GM19025 (cell line): Measurements from ENCODE around the gene PLAAT5.
"Not testable (repeated sequence)": the region's sequence is repeated elsewhere in the genome, so short reads cannot be mapped to it uniquely, and the experiment has no call there.

Experiments
- ATAC-seq: cut with Tn5 transposase; IDR thresholded peaks from one replicate; pipeline ENCODE4 v1.9.1; 2021; ENCODE audit warnings: mild to moderate bottlenecking, low read depth, moderate library complexity; ENCODE audit not compliant: unreplicated experiment

Gene PLAAT5, protein sequence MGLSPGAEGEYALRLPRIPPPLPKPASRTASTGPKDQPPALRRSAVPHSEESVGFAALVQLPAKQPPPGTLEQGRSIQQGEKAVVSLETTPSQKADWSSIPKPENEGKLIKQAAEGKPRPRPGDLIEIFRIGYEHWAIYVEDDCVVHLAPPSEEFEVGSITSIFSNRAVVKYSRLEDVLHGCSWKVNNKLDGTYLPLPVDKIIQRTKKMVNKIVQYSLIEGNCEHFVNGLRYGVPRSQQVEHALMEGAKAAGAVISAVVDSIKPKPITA

DNA sequence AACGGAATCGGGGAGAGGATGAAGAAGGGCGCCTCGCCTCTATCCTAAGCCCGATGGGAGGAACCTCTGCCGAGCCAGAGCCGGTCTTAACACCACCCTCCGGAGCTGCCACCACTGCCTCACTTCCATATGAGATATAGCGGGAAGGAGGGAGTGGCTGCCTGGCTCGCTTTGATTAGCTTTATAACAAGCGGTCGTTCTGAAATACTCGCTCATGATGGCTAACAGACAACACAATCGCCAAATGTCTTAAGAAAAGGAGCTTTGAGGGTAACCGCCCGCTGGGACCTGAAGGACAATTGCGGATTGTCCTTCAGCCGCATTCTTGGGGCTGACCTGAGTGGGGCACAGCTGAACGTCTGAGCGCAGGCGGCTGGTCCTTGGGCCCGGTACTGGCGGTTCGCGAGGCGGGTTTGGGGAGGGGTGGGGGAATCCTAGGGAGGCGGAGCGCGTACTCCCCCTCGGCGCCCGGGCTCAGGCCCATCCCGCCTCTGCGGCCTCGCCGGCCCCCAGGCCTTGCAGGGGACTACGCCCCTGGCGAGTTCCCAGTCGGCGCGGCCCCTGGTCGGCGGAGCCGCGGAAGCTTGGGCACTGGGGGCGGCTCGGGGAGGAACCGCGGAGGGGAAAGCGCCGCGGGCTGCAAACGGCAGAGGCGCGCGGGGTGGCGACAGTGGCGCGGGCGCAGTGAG is at the start of gene PLAAT5:
TSS of gene PLAAT5 (minus strand) at position 617 of the 689 bp plus-strand sequence. CDS start at position 484, 133 bp downstream.
- ATAC-seq, result no peak

DNA sequence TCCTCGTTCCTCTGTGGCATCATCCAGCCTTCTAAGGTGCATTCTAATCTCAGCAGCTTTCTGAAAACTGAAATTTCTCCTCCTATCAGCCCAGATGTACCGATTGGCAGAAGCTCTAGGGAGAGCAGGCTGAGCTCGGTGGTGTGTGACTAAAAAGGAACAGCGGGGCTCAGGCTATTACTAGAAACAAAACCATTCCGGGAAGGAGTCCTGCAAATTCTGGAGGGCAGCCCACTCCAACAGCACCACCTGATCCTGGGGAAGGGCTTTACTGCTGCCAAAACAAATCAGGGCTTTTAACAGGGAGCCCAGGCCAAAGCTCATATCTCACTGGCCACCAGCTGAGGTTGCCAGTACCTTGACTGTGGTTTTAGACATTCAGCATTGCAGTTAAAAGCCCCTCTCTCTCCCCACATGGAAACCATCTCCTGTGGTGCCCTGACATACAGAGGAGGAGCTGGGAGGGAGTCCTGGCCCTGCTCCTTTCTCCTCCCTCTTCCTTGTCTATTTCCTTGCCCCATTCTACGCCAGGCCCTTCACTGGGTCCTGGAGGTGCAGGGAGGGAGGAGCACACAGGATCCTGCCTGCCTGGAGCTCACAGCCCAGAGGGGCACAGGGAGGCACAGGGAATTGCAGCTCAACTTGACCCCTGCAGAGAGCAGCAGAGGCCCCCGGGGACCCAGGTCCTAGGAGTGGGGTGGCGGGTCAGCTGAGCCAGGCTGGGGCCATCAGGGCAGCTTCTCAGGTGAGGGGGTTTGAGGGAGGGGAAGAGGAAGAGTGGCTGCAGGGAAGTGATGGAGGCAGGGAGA is 46.5 kb upstream of the PLAAT5 start:
- no peak for ATAC-seq

DNA sequence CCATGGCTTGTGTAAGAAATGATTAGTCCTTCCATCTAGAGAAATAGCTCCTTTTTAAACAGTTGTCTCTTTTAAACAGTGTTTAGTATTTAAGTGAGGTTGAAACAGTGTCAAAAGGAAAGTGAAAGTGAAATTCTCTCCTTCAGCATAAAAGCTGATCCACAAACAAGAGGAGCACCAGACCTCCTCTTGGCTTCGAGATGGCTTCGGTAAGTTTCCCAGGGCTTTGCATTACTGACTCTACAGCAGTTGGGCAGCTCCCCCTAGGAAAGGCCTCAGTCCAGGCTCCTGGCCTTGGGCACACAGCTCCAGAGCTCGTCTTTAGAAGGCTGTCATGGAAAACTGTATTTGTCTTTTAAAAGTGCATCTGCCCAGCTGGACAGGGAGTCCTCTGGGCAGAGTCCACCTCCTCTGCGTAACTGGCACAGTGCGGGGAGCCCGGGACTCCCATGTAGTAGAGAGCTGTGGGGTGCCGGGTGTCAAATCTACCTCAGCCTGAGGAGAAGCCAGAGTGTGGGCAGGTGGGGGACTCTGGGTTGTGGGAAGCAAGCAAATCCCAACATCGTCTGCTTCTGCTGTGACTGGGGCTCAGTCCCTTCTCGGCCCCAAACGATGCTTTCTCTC is 45.8 kb upstream of the PLAAT5 start, which contains the start of gene PLAAT4:
TSS of gene PLAAT4 (plus strand) at position 140 of the 624 bp plus-strand sequence. CDS start at position 201, 61 bp downstream.
- no peak for ATAC-seq

DNA sequence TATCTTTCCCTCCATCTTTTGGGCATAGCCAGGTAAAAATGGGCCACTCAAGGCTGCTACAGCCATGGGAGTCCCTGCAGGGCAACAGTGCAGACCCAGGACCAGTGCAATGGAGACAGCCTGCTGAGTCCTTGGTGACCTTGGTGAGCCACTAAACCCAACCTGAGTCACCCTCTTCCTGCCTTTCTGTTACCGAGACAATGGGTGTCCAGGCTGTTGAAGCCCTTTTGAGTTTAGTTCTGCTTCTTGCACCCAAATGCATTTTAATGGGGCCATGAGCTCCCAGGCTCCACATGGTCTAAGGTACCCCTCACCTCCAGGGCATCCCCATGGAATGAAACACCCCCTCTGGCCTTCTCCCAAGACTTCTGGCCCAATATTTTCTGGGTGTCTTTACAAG is 44.8 kb upstream of the PLAAT5 start:
- ATAC-seq, result no peak

DNA sequence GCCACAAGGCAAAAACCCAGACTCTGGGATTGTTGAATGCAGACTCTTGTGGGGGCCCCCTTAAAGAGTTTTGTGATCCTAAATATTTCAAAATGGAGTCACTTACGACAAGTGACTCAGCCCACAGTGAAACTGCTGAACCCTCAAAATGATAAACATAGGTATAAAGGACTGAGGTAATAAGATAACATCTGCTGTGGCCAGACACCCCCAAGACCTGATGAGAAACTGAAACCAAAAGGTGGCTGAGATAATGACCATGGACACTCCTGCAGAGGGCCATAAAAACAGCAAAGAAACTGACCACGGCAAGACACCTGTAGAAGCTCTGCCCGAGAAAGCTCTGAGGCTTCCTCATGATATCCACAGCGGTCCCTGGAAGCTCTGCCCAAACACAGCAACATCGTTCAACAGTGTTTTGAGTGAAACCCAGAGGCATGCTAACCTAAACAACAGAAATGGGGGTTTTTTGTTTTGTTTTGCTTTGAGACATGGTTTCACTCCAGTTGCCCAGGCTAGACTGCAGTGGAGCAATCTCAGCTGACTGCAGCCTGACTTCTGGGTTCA is 44.0 kb upstream of the PLAAT5 start:
- peak; percentile 56 for ATAC-seq

DNA sequence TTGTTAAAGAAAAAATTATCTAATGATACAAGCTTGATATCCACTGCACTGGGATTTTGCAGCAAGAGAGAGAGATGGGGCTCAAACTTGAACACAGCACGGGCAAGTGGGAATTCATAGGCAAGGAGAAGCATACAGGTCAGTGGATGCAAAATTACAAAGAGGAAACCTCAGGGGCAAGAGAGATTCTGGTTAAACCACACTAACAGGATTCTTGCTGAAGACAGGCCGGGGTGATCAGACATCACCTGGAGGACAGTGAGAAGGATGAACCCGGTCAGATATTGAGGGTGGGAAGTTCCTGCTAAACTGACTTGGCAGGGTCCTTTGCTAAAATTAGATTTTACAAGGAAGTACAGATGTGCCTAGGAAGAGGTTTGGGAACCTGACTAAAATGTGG is 43.1 kb upstream of the PLAAT5 start:
- ATAC-seq, result no peak

DNA sequence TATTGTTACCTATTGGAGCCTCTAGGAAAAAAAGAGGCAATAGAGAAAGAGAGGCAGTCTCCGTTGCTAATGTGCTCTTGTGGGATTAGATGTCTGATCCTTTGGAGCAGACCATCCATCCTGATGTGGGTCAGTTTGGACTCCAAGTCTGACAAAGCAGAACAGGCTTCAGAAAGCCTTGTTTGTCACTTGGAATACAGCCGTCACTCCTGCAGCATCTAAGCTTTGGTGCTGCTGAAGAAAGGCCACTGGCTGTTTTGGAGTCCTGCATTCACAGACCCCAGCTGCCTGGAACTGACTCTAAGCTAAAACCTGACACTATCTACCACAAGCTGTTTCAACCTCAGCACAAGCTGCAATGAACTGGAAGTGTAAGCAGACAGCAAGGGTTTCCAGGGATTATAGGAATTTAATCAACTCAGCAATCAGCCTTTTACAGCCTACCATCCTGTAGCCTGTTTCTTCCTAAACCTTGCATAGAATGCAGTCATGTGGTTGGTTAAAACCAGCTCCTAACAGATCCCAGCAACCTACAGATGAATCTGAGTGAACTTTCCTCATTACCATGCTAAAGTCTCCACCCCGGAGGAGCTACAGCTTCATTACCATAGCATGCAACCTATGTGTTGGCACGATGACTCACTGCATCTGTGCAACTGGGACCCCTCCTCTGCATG is 42.0 kb upstream of the PLAAT5 start:
- no peak for ATAC-seq

DNA sequence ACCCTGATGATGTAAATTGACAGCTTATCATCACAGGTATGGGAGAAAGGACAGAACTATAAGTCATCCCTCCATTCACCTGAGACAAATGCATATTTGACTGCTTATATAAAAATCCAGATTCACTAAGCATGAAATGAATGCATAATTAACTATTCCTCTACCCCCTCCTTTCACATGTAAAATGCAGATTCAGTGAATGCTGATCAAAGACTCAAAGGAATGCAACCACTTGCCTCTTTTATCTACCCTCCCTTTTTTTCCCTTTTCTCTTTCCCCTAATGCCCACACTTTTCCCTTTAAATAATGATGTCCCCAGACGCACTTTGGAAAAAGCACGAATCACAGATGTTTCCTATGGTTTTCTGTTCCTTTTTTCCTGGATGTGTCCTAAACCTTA is 41.1 kb upstream of the PLAAT5 start:
- no peak for ATAC-seq

DNA sequence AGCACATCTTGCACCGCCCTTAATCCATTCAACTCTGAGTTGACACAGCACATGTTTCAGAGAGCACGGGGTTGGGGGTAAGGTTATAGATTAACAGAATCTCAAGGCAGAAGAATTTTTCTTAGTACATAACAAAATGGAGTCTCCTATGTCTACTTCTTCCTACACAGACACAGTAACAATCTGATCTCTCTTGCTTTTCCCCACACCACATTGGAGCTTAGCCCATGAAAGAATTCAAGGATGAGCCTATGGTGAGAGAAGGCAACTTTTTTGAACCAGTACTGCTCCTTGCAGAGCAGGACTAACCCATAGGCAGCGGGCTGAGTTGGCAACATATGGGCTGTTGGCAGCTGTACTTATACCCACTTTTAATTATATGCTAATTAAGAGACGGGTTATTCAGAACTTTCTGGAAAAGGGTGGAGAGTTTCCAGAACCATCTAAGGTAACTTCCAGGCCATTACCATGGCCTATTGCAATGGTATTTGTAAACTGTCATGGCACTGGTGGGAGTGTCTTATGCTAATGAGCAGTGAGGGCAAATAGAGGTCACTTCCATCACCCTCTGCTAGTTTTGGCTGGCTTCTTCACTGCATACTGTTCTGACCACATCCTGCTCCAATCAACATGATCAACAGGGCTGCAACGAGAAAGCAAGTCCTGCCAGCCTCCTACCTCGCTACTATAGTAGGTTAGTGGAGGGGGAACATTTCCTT is 40.3 kb upstream of the PLAAT5 start:
- peak; percentile 50 for ATAC-seq

DNA sequence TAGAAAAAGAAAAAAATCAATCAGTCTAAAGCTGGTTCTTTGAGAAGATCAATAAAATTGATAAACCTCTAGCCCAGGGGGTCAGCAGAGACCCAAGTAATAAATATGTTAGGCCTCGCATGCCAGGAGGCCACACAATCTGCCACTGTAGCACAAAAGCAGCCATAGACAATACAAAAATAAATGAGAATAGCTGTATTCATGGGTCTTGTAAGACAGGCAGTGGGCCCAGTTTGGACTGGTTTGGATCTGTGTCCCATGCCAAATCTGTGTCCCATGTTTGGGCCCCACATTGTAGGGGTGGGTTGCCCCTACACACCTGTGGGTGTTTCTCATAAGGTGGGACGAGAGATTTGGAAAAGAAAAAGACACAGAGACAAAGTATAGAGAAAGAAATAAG is 39.1 kb upstream of the PLAAT5 start:
- no peak for ATAC-seq

DNA sequence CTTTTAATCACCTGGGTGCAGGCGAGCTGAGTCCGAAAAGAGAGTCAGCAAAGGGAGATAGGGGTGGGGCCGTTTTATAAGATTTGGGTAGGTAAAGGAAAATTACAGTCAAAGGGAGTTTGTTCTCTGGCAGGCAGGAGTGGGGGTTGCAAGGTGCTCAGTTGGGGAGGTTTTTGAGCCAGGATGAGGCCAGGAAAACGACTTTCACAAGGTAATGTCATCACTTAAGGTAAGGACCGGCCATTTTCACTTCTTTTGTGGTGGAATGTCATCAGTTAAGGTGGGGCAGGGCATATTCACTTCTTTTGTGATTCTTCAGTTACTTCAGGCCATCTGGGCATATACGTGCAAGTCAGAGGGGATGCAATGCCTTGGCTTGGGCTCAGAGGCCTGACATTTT is 38.4 kb upstream of the PLAAT5 start:
- not testable (repeated sequence) for ATAC-seq

DNA sequence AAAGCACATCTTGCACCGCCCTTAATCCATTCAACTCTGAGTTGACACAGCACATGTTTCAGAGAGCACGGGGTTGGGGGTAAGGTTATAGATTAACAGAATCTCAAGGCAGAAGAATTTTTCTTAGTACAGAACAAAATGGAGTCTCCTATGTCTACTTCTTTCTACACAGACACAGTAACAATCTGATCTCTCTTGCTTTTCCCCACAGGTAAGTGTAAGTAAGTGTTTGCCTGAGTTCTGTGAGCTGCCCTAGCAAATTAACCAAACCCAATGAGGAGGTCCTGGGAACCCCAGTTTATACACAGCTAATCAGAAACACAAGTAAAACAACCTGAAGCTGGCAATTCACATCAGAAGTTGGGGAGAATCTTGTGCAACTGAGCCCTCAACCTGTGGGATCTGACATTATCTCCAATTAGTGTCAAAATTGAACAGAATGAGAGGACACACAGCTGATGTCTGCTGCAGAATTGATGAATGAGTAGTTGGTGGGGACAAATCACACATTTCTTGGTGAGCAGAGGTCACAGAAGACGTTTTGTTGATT is 37.8 kb upstream of the PLAAT5 start:
- not testable (repeated sequence) for ATAC-seq

DNA sequence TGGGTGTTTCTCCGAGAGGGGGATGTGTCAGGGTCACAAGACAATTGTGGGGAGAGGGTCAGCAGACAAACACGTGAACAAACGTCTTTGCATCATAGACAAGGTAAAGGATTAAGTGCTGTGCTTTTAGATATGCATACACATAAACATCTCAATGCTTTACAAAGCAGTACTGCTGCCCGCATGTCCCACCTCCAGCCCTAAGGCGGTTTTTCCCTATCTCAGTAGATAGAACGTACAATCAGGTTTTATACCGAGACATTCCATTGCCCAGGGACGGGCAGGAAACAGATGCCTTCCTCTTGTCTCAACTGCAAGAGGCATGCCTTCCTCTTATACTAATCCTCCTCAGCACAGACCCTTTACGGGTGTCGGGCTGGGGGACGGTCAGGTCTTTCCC is 37.2 kb upstream of the PLAAT5 start:
- ATAC-seq, result not testable (repeated sequence)

DNA sequence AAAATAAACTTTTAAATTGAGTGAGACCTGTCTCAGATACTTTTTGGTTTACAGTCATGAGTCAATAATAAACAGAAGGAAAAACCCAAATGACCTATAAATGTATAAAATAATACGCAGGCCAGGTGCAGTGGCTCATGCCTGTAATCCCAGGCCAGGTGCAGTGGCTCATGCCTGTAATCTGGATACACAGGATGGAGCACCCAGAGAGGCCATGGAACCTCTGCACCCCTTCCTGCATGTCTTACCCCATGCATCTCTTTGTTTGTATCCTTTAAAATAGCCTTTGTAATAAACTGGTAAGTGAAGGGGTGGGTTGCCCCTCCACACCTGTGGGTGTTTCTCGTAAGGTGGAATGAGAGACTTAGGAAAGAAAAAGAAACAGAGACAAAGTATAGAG is 36.7 kb upstream of the PLAAT5 start:
- ATAC-seq, result no peak

DNA sequence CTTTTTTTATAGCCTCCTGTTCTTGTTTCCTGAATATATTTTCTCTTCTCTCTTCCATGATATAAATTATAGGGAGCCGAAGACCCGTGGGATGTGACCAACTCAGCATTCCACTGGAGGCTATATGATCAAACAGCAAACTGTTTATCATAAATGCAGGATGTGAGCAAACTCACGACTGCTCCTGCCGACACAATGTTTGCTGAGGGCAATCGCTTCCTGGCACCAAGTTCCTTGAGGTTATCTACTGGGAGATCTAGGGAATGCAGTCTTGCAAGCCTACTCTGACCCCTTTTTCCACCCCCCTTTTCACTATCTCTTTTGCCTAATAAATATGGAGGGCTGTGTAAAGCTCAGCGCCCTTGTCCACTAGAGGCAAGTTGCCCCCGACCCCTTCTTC is 32.2 kb upstream of the PLAAT5 start:
- ATAC-seq, result no peak

DNA sequence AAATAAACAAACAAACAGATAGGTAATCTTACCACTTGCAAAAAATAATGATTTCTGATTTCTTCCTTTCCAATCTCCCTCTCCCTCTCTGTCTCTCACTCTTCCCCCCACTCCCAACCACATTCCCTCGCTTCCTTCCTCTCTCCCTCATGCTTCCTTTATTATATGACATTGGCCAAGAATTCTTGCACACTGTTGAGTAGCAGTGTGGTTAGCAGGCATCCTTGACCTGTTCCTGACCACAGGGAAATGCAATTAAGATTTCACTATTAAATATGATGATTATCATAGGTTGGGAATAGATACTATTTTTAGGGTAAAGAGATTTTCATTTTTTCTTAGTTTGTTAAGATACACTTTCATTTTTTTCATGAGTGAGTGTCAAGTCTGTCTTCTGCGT is 30.9 kb upstream of the PLAAT5 start:
- no peak for ATAC-seq

DNA sequence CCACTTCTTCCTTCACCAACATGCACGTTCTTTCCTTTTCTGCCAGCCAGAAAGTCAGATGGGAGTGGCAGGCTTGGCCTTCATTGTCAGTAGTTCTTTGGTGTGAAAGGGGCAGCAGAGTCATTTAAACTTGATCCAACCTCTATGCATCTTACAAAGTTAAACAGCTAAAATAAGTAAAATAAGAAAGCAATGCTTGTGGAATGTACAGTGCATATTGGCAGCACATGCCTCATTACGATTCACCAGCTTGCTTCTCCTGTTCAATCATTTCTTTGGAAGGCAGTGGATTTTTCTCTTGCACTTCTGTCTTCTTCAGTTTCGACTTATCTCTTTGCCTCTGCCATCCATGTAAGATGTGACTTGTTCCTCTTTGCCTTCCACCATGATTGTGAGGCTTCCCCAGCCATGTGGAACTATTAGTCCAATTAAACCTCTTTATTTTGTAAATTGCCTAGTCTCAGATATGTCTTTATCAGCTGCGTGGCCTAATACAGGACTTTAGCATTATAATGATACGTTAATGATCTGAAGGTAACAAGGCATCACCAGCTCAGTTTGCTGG is 29.7 kb upstream of the PLAAT5 start:
- ATAC-seq, result no peak

DNA sequence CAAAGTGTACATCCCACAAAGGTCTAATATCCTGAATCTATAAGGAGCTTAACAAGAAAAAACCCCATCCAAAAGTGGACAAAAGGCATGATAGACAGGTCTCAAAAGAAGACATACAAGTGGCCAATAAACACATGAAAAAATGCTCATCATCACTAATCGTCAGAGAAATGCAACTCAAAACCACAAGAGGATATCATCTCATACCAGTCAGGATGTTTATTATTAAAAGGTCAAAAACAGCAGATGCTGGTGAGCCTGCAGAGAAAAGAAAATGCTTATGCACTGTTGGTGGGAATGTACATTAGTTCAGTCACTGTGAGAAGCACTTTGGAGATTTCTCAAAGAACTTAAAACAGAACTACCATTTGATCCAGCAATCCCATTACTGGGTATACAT is 27.6 kb upstream of the PLAAT5 start:
- ATAC-seq, result no peak

DNA sequence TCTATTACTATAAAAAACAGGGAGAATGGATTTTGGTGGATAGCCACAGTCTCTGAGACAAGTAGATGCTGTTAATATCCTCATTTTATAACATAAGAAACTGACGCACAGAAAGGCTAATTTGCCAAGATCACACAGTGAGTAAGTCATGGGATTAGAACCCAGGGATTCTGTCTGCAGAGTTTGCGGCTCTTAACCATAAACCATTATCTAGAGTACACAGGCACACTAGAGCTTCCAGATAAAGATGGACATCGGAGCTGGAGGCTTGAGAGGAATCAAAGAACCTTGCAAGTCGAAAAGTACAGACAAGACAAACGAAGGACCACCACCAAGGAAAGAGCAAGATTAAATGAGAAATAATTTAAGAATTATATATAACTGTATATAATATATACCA is 26.2 kb upstream of the PLAAT5 start:
- no peak for ATAC-seq
